IMR-90 (cell line): Measurements from ENCODE around the gene RNF145. TPM values are rescaled to one million over a fixed set of nuclear protein-coding genes. Genes with fewer than 3 reads are reported as not detected.

Source experiments
- ATAC-seq: fragments of 200-7000 bp; cut with Tn5 transposase; 2 replicates; pipeline ENCODE4 v1.9.1; 2020; ENCODE audit warnings: low read depth, mild to moderate bottlenecking, moderate library complexity
- BruUV-seq: library from RNA; stranded (reverse); fragments of 400-500 nt; replicated peaks from 2 replicates; lab custom pipeline; 2021; lab: Mats Ljungman, UMichigan
- CTCF ChIA-PET: fragments of 300-600 bp; formaldehyde crosslinking; extraction: SDS; loops from one replicate; lab custom pipeline; 2021; ENCODE audit warnings: antibody characterized with exemption; lab: Yijun Ruan, JAX
- POLR2A ChIA-PET: fragments of 300-600 bp; sonication (Branson Sonifier 250); formaldehyde crosslinking; loops from one replicate; lab custom pipeline; 2022; ENCODE audit warnings: antibody characterized with exemption; ENCODE audit not compliant: unreplicated experiment; lab: Charles Lee
- DNase-seq: peaks from one replicate; pipeline ENCODE4 v3.0.0; 2013
- H2AFZ ChIP-seq: replicated peaks from 2 replicates; pipeline ENCODE3; 2013; ENCODE audit warnings: low read length, mild to moderate bottlenecking; ENCODE audit not compliant: poor library complexity
- H2AK5ac ChIP-seq: 2 replicates; pipeline ENCODE4 v1.6.1; 2013; ENCODE audit warnings: low read depth, low read length, inconsistent platforms
- H2AK9ac ChIP-seq: replicated peaks from 2 replicates; pipeline ENCODE3; 2013; ENCODE audit warnings: mild to moderate bottlenecking, low read depth, low read length, moderate library complexity; ENCODE audit not compliant: poor library complexity
- H2BK120ac ChIP-seq: 2 replicates; pipeline ENCODE4 v1.6.1; 2013; ENCODE audit warnings: low read depth, low read length, inconsistent platforms
- H2BK15ac ChIP-seq: 3 replicates; pipeline ENCODE4 v1.6.1; 2013; ENCODE audit warnings: low read depth, low read length, inconsistent platforms
- H2BK20ac ChIP-seq: 2 replicates; pipeline ENCODE4 v1.6.1; 2013; ENCODE audit warnings: low read depth, mild to moderate bottlenecking, inconsistent platforms, low read length, moderate library complexity
- H2BK5ac ChIP-seq: 2 replicates; pipeline ENCODE4 v1.6.1; 2013; ENCODE audit warnings: mild to moderate bottlenecking, low read depth, low read length, inconsistent platforms; ENCODE audit not compliant: poor library complexity, severe bottlenecking
- H3K14ac ChIP-seq: replicated peaks from 2 replicates; pipeline ENCODE4 v1.6.1; 2013; ENCODE audit warnings: low read depth, low read length, inconsistent platforms
- H3K18ac ChIP-seq: 2 replicates; pipeline ENCODE4 v1.6.1; 2013; ENCODE audit warnings: low read depth, low read length, control low read depth
- H3K23ac ChIP-seq: 2 replicates; pipeline ENCODE4 v1.6.1; 2013; ENCODE audit warnings: low read depth, low read length, inconsistent platforms
- H3K27ac ChIP-seq: 2 replicates; pipeline ENCODE4 v1.5.1; 2013; ENCODE audit warnings: mild to moderate bottlenecking, control low read depth, low read length; ENCODE audit not compliant: insufficient read depth
- H3K27me3 ChIP-seq: 2 replicates; pipeline ENCODE4 v1.6.1; 2013; ENCODE audit warnings: low read length; ENCODE audit not compliant: control insufficient read depth, insufficient read depth
- H3K36me3 ChIP-seq: 2 replicates; pipeline ENCODE4 v1.6.1; 2013; ENCODE audit warnings: low read length, mixed read lengths; ENCODE audit not compliant: control insufficient read depth, insufficient read depth
- H3K4ac ChIP-seq: 2 replicates; pipeline ENCODE4 v1.6.1; 2013; ENCODE audit warnings: low read depth, low read length, inconsistent platforms
- H3K4me1 ChIP-seq: 2 replicates; pipeline ENCODE4 v1.6.1; 2013; ENCODE audit warnings: low read length, mixed read lengths; ENCODE audit not compliant: control insufficient read depth, insufficient read depth
- H3K4me2 ChIP-seq: 2 replicates; pipeline ENCODE4 v1.6.1; 2013; ENCODE audit warnings: low read depth, mild to moderate bottlenecking, control low read depth, low read length, moderate library complexity
- H3K4me3 ChIP-seq: 2 replicates; pipeline ENCODE4 v1.5.1; 2013; ENCODE audit warnings: low read depth, mild to moderate bottlenecking, control low read depth, low read length, moderate library complexity; ENCODE audit not compliant: insufficient read depth
- H3K56ac ChIP-seq: 2 replicates; pipeline ENCODE4 v1.6.1; 2013; ENCODE audit warnings: low read length, inconsistent platforms; ENCODE audit not compliant: insufficient read depth; ENCODE audit errors: extremely low read depth
- H3K79me1 ChIP-seq, 2 experiments: 2 replicates each; pipeline ENCODE4 v1.6.1; 2013; ENCODE audit warnings: low read length in 2 of 2, inconsistent platforms in 1 of 2, low read depth in 1 of 2
- H3K9ac ChIP-seq: 2 replicates; pipeline ENCODE4 v1.6.1; 2013; ENCODE audit warnings: low read depth, low read length, control low read depth
- H3K9me1 ChIP-seq: 2 replicates; pipeline ENCODE4 v1.6.1; 2013; ENCODE audit warnings: low read length, inconsistent platforms; ENCODE audit not compliant: insufficient read depth
- H3K9me3 ChIP-seq: 2 replicates; pipeline ENCODE4 v1.6.1; 2013; ENCODE audit warnings: low read length; ENCODE audit not compliant: control insufficient read depth, insufficient read depth
- H4K20me1 ChIP-seq: 2 replicates; pipeline ENCODE4 v1.6.1; 2013; ENCODE audit warnings: low read length, inconsistent platforms; ENCODE audit not compliant: insufficient read depth
- H4K5ac ChIP-seq: 2 replicates; pipeline ENCODE4 v1.6.1; 2013; ENCODE audit warnings: mild to moderate bottlenecking, low read depth, low read length, control low read depth
- H4K8ac ChIP-seq, 2 experiments: 2 replicates each; pipeline ENCODE4 v1.6.1; 2013; ENCODE audit warnings: low read depth in 2 of 2, low read length in 2 of 2, control low read depth in 1 of 2, inconsistent platforms in 1 of 2
- H4K91ac ChIP-seq: 2 replicates; pipeline ENCODE4 v1.6.1; 2013; ENCODE audit warnings: low read depth, low read length, inconsistent platforms; ENCODE audit not compliant: insufficient read depth
- BHLHE40 ChIP-seq: fragments of 150-350 bp; IDR thresholded peaks from 2 replicates; pipeline ENCODE4 v1.6.1; 2016; ENCODE audit warnings: mild to moderate bottlenecking, low read depth, low read length
- CEBPB ChIP-seq: IDR thresholded peaks from 2 replicates; pipeline ENCODE4 v1.6.1; 2012; ENCODE audit warnings: low read depth, low read length, improper control_type of control experiment
- CHD1 ChIP-seq: IDR thresholded peaks from 2 replicates; pipeline ENCODE4 v1.6.1; 2012; ENCODE audit warnings: low read depth, low read length, improper control_type of control experiment
- CTCF ChIP-seq: conservative IDR thresholded peaks from 2 replicates; pipeline ENCODE4 v1.5.1; 2012; ENCODE audit warnings: mild to moderate bottlenecking, low read depth, low read length, improper control_type of control experiment
- ELK1 ChIP-seq: fragments of 150-350 bp; IDR thresholded peaks from 2 replicates; pipeline ENCODE4 v1.6.1; 2016; ENCODE audit warnings: low read depth, mild to moderate bottlenecking, low read length, moderate library complexity, borderline replicate concordance
- FOS ChIP-seq: fragments of 150-350 bp; IDR thresholded peaks from 2 replicates; pipeline ENCODE4 v1.6.1; 2016; ENCODE audit warnings: low read depth, low read length
- MAFK ChIP-seq: IDR thresholded peaks from 2 replicates; pipeline ENCODE4 v1.6.1; 2012; ENCODE audit warnings: low read depth, low read length, improper control_type of control experiment
- MAZ ChIP-seq: IDR thresholded peaks from 2 replicates; pipeline ENCODE4 v1.6.1; 2012; ENCODE audit warnings: low read depth, mild to moderate bottlenecking, low read length, improper control_type of control experiment, moderate library complexity, borderline replicate concordance
- MXI1 ChIP-seq: IDR thresholded peaks from 2 replicates; pipeline ENCODE4 v1.6.1; 2012; ENCODE audit warnings: low read depth, mild to moderate bottlenecking, low read length, moderate library complexity, borderline replicate concordance
- NFE2L2 ChIP-seq: fragments of 150-350 bp; IDR thresholded peaks from 2 replicates; pipeline ENCODE4 v1.6.1; 2016; ENCODE audit warnings: low read depth, mild to moderate bottlenecking, low read length
- POLR2A ChIP-seq: IDR thresholded peaks from 2 replicates; pipeline ENCODE4 v1.6.1; 2012; ENCODE audit warnings: mild to moderate bottlenecking, low read depth, low read length
- RAD21 ChIP-seq: IDR thresholded peaks from 2 replicates; pipeline ENCODE4 v1.6.1; 2012; ENCODE audit warnings: low read length, improper control_type of control experiment
- RCOR1 ChIP-seq: IDR thresholded peaks from 2 replicates; pipeline ENCODE4 v1.6.1; 2012; ENCODE audit warnings: mild to moderate bottlenecking, low read length, improper control_type of control experiment; ENCODE audit not compliant: insufficient replicate concordance
- RFX5 ChIP-seq: IDR thresholded peaks from 2 replicates; pipeline ENCODE4 v1.8.0; 2012; ENCODE audit warnings: low read depth, mild to moderate bottlenecking, low read length, moderate library complexity
- SMC3 ChIP-seq: fragments of 150-350 bp; IDR thresholded peaks from 2 replicates; pipeline ENCODE4 v1.6.1; 2016; ENCODE audit warnings: low read depth, mild to moderate bottlenecking, antibody characterized with exemption, low read length, moderate library complexity
- USF2 ChIP-seq: fragments of 150-350 bp; IDR thresholded peaks from 2 replicates; pipeline ENCODE4 v1.6.1; 2017; ENCODE audit warnings: mild to moderate bottlenecking, antibody characterized with exemption, low read length, low read depth
- WGBS, 2 experiments: methylation state at CpG; one replicate each; pipeline versions ENCODE4 v1.1.5 to v1.1.7; 2013; ENCODE audit warnings: missing lambda C conversion rate in 2 of 2; ENCODE audit not compliant: insufficient read length in 1 of 2; ENCODE audit errors: extremely low coverage in 2 of 2; 5-methylcytosine and 5-hydroxymethylcytosine counted together
- dilution Hi-C: fragments of 300-500 bp; cut with HindIII; formaldehyde crosslinking; loops from one replicate; pipeline ENCODE4 v1.14.3; 2018; ENCODE audit warnings: low sequenced_read_pairs; ENCODE audit not compliant: unreplicated experiment
- in situ Hi-C: fragments of 300-500 bp; cut with MboI; formaldehyde crosslinking; loops from 3 replicates; pipeline ENCODE4 v1.14.3; 2019; ENCODE audit warnings: low sequenced_read_pairs, inconsistent platforms, mixed read lengths
- intact Hi-C: fragments of 100-400 bp; cut with micrococcal nuclease; formaldehyde crosslinking; loops from 2 replicates; pipeline ENCODE4 v1.10.0; 2022
- polyA plus RNA-seq, 3 experiments: library from polyadenylated mRNA; depleted of rRNA; stranded (reverse); fragments of >200 nt; gene quantifications; 2 replicates each; pipeline ENCODE4 v1.2.3, GENCODE V29; 2012; ENCODE audit warnings: low replicate concordance in 1 of 3
- total RNA-seq: library from RNA; depleted of rRNA; stranded (reverse); fragments of >200 nt; gene quantifications from 2 replicates; pipeline ENCODE4 v1.2.3, GENCODE V29; 2012

RNF145 gene
- total and polyA plus RNA-seq, 2 of the 4 experiments (the other 2 are of a cell fraction): 50.0 to 57.0 TPM

- in situ Hi-C loops (no loop called here), intact Hi-C loops (no loop called here), dilution Hi-C loops (no loop called here)
- H2BK20ac ChIP-seq: no peak overlapping the region
- no peak overlapping the region for H4K91ac ChIP-seq
- H3K9me1 ChIP-seq: no peaks in the 10 kb centered on the region
- POLR2A ChIA-PET: no interaction called here
- no peak overlapping the region for H2BK120ac ChIP-seq
- H4K5ac ChIP-seq: no peak overlapping the region
- ATAC-seq (no peak), DNase-seq (no peak)
- H3K23ac ChIP-seq: no peak overlapping the region
- no peaks in the 10 kb centered on the region for H3K4me1 ChIP-seq
- no peak overlapping the region for H3K27ac ChIP-seq
- H3K56ac ChIP-seq: no peak overlapping the region
- WGBS, 2 experiments: no CpG with 5 or more reads among the region's 3 CpGs
- no peak overlapping the region for H3K14ac ChIP-seq
- no peak overlapping the region for H4K8ac ChIP-seq
- H2AK9ac ChIP-seq: no peak overlapping the region
- no peak overlapping the region for H2BK5ac ChIP-seq
- H3K36me3 ChIP-seq: no peaks in the 10 kb centered on the region
- H3K4me2 ChIP-seq: no peak overlapping the region
- no peak overlapping the region for H3K9ac ChIP-seq
- CTCF ChIA-PET: no interaction called here
- H3K9me3 ChIP-seq: no peaks in the 10 kb centered on the region
- BruUV-seq: no TSS peak
- no peak overlapping the region for H2AFZ ChIP-seq
- H4K20me1 ChIP-seq: no peaks in the 10 kb centered on the region
- H2AK5ac ChIP-seq: no peak overlapping the region
- no peak overlapping the region for H3K18ac ChIP-seq
- TF ChIP-seq SMC3 (no peak), ELK1 (no peak), MAZ (no peak), RFX5 (no peak), POLR2A (no peak), MXI1 (no peak), USF2 (no peak), MAFK (no peak), BHLHE40 (no peak), NFE2L2 (no peak), RAD21 (no peak), FOS (no peak), CEBPB (no peak), CHD1 (no peak), RCOR1 (no peak), CTCF (no peak)
- H3K4me3 ChIP-seq: no peak overlapping the region
- H3K27me3 ChIP-seq: 0 out of 2 replicates have a peak, but pooled peaks cover 4% of the 10 kb centered on the region
- H3K79me1 ChIP-seq: no peaks in the 10 kb centered on the region
- H3K4ac ChIP-seq: no peak overlapping the region
- H2BK15ac ChIP-seq: no peak overlapping the region
Measured at GRCh38 chr5:159227452-159227851, 18.1 kb upstream of the RNF145 start.
